NOMO-1 (cell line): ENCODE measurements around the gene CAPN12.
"Not testable (repeated sequence)": the region's sequence is repeated elsewhere in the genome, so short reads cannot be mapped to it uniquely, and the experiment has no call there.

Source experiments
- DNase-seq, 2 experiments: peaks; one replicate each; lab custom pipeline; 2025; ENCODE audit not compliant: unreplicated experiment in 2 of 2; lab: John Stamatoyannopoulos, UW

CAPN12 gene

GRCh38 chr19:38744298-38744681 lies at the start of gene CAPN12:
Gene CAPN12, minus strand, starts transcription at chr19:38744474. Its CDS starts 309 bp downstream, at chr19:38744165.
- DNase-seq = no peak

GRCh38 chr19:38793671-38794070 lies 49.4 kb upstream of the CAPN12 start:
- DNase-seq = no peak

- no peak for DNase-seq
Measured at GRCh38 chr19:38793177-38793576, 48.9 kb upstream of the CAPN12 start.

GRCh38 chr19:38792250-38793111 lies 48.2 kb upstream of the CAPN12 start:
- no peak for DNase-seq

- DNase-seq = not testable (repeated sequence)
Measured at GRCh38 chr19:38791451-38792064, 47.3 kb upstream of the CAPN12 start.

- DNase-seq = not testable (repeated sequence)
Measured at GRCh38 chr19:38790507-38791403, 46.5 kb upstream of the CAPN12 start.

GRCh38 chr19:38788478-38789243 lies 44.4 kb upstream of the CAPN12 start, which contains the start of gene LGALS7B:
Gene LGALS7B, plus strand, starts transcription at chr19:38789200. Its CDS starts 27 bp downstream, at chr19:38789227.
- no peak for DNase-seq

GRCh38 chr19:38786572-38787265 lies 42.4 kb upstream of the CAPN12 start:
- DNase-seq = no peak

GRCh38 chr19:38786061-38786460 lies 41.8 kb upstream of the CAPN12 start:
- DNase-seq = not testable (repeated sequence)

GRCh38 chr19:38785187-38785699 lies 41.0 kb upstream of the CAPN12 start:
- DNase-seq = no peak

GRCh38 chr19:38784224-38784623 lies 40.0 kb upstream of the CAPN12 start:
- no peak for DNase-seq

- not testable (repeated sequence) for DNase-seq
Measured at GRCh38 chr19:38782212-38782611, 37.9 kb upstream of the CAPN12 start.

- no peak for DNase-seq
Measured at GRCh38 chr19:38781058-38781457, 36.8 kb upstream of the CAPN12 start.

GRCh38 chr19:38780443-38780842 lies 36.2 kb upstream of the CAPN12 start:
- no peak for DNase-seq

GRCh38 chr19:38778733-38779132 lies 34.5 kb upstream of the CAPN12 start:
- no peak for DNase-seq

- DNase-seq = no peak
Measured at GRCh38 chr19:38774181-38774950, 30.1 kb upstream of the CAPN12 start.

GRCh38 chr19:38773469-38774177 lies 29.3 kb upstream of the CAPN12 start, which contains the start of gene LGALS7:
Gene LGALS7, minus strand, starts transcription at chr19:38773517. Its CDS starts 25 bp downstream, at chr19:38773492.
- DNase-seq = no peak

GRCh38 chr19:38771569-38771968 lies 27.3 kb upstream of the CAPN12 start:
- DNase-seq = not testable (repeated sequence)
